H1 (cell line): ENCODE measurements around the gene KHDC4. TPM values are rescaled to one million over a fixed set of nuclear protein-coding genes. Genes with fewer than 3 reads are reported as not detected.

Experiments used
- CTCF ChIA-PET: fragments of 300-600 bp; sonication (Branson Sonifier 250); formaldehyde crosslinking; loops from one replicate; lab custom pipeline; 2021; ENCODE audit not compliant: partially characterized antibody; lab: Charles Lee
- POLR2A ChIA-PET: fragments of 300-600 bp; sonication (Branson Sonifier 250); formaldehyde crosslinking; loops from one replicate; lab custom pipeline; 2021; ENCODE audit warnings: inconsistent platforms; ENCODE audit not compliant: partially characterized antibody; lab: Charles Lee
- DNase-seq, 2 experiments: peaks; one replicate each; pipeline versions ENCODE4 v3.0.0 to v3.0.0-alpha.2; 2010 to 2022; ENCODE audit warnings: low spot score in 2 of 2, low read depth in 1 of 2, mixed read lengths in 1 of 2
- FAIRE-seq: peaks from 2 replicates; lab custom pipeline; 2011; peaks lifted over from hg19 to GRCh38; lab: Jason Lieb, UNC
- H2AFZ ChIP-seq: 2 replicates; pipeline ENCODE4 v1.8.1; 2012; ENCODE audit warnings: low read length, inconsistent platforms
- H2AK5ac ChIP-seq: 2 replicates; pipeline ENCODE4 v1.6.1; 2013; ENCODE audit warnings: low read depth, low read length
- H2BK120ac ChIP-seq: replicated peaks from 2 replicates; pipeline ENCODE3; 2013; ENCODE audit warnings: low read depth, low read length, inconsistent platforms
- H2BK12ac ChIP-seq: 2 replicates; pipeline ENCODE4 v1.6.1; 2013; ENCODE audit warnings: low read depth, low read length
- H2BK15ac ChIP-seq: 2 replicates; pipeline ENCODE4 v1.6.1; 2013; ENCODE audit warnings: low read length
- H2BK20ac ChIP-seq: 2 replicates; pipeline ENCODE4 v1.6.1; 2013; ENCODE audit warnings: low read length
- H2BK5ac ChIP-seq: 2 replicates; pipeline ENCODE4 v1.6.1; 2013; ENCODE audit warnings: low read depth, low read length
- H3K14ac ChIP-seq: 2 replicates; pipeline ENCODE4 v1.6.1; 2013; ENCODE audit warnings: inconsistent platforms; ENCODE audit not compliant: insufficient read length
- H3K18ac ChIP-seq: 2 replicates; pipeline ENCODE4 v1.6.1; 2013; ENCODE audit warnings: low read length; ENCODE audit errors: extremely low read depth
- H3K23ac ChIP-seq: 2 replicates; pipeline ENCODE4 v1.6.1; 2013; ENCODE audit warnings: inconsistent platforms; ENCODE audit not compliant: insufficient read length
- H3K23me2 ChIP-seq: 2 replicates; pipeline ENCODE4 v1.6.1; 2013; ENCODE audit warnings: low read depth, low read length
- H3K27ac ChIP-seq: 2 replicates; pipeline ENCODE4 v1.6.1; 2011; ENCODE audit warnings: low read depth, low read length, inconsistent platforms
- H3K27me3 ChIP-seq, 4 experiments: replicated peaks in 1 of 4; 1 replicate in 1 of 4; 2 replicates in 3 of 4; pipeline versions ENCODE4 v1.6.1 to v1.8.1; 2011 to 2013; ENCODE audit warnings: low read length in 3 of 4, mild to moderate bottlenecking in 3 of 4, inconsistent platforms in 2 of 4, mixed read lengths in 2 of 4, moderate library complexity in 1 of 4; ENCODE audit not compliant: control insufficient read depth in 3 of 4, insufficient read depth in 3 of 4; ENCODE audit errors: extremely low read depth in 1 of 4
- H3K36me3 ChIP-seq, 4 experiments: 2 replicates each; pipeline versions ENCODE4 v1.6.1 to v1.8.1; 2011 to 2013; ENCODE audit warnings: mild to moderate bottlenecking in 4 of 4, low read length in 3 of 4, moderate library complexity in 2 of 4, control low read depth in 1 of 4, inconsistent platforms in 1 of 4; ENCODE audit not compliant: insufficient read depth in 4 of 4, control insufficient read depth in 2 of 4
- H3K4ac ChIP-seq: replicated peaks from 2 replicates; pipeline ENCODE3; 2013; ENCODE audit warnings: low read length, low read depth, mixed read lengths, inconsistent platforms; ENCODE audit not compliant: insufficient read length
- H3K4me1 ChIP-seq, 4 experiments: replicated peaks in 1 of 4; 1 replicate in 1 of 4; 2 replicates in 3 of 4; pipeline versions ENCODE4 v1.6.1 to v1.8.1; 2011 to 2013; ENCODE audit warnings: low read length in 3 of 4, inconsistent platforms in 2 of 4, mixed read lengths in 1 of 4; ENCODE audit not compliant: insufficient read depth in 4 of 4, control insufficient read depth in 3 of 4
- H3K4me2 ChIP-seq, 2 experiments: 2 replicates each; pipeline versions ENCODE4 v1.6.1 to v1.8.1; 2011 to 2013; ENCODE audit warnings: low read depth in 2 of 2, low read length in 2 of 2, control low read depth in 1 of 2, inconsistent platforms in 1 of 2, mild to moderate bottlenecking in 1 of 2; ENCODE audit not compliant: insufficient read depth in 1 of 2
- H3K4me3 ChIP-seq, 4 experiments: fragments of 200-600, 300-600 bp in 1 of 4; sonication (generic), shearing (Covaris generic), sonication (Bioruptor Twin) in 1 of 4; 2 replicates each; pipeline versions ENCODE4 v1.5.1 to v1.8.1; 2011 to 2016; ENCODE audit warnings: low read length in 4 of 4, low read depth in 3 of 4, control low read depth in 2 of 4, inconsistent platforms in 2 of 4, mild to moderate bottlenecking in 2 of 4, mixed read lengths in 1 of 4, moderate library complexity in 1 of 4; ENCODE audit not compliant: insufficient read depth in 2 of 4; ENCODE audit errors: extremely low read depth in 1 of 4
- H3K56ac ChIP-seq: replicated peaks from 2 replicates; pipeline ENCODE3; 2013; ENCODE audit warnings: low read depth, mild to moderate bottlenecking, mixed read lengths, low read length, inconsistent platforms; ENCODE audit not compliant: insufficient read length
- H3K79me1 ChIP-seq: 2 replicates; pipeline ENCODE4 v1.6.1; 2013; ENCODE audit warnings: low read depth, low read length, control low read depth
- H3K79me2 ChIP-seq, 2 experiments: 2 replicates each; pipeline versions ENCODE4 v1.6.1 to v1.8.1; 2012 to 2013; ENCODE audit warnings: low read length in 2 of 2, mild to moderate bottlenecking in 2 of 2, inconsistent platforms in 1 of 2; ENCODE audit not compliant: insufficient read depth in 2 of 2, control insufficient read depth in 1 of 2
- H3K9ac ChIP-seq, 4 experiments: replicated peaks in 1 of 4; 1 replicate in 1 of 4; 2 replicates in 3 of 4; pipeline versions ENCODE4 v1.6.1 to v1.8.1; 2011 to 2013; ENCODE audit warnings: low read depth in 3 of 4, low read length in 3 of 4, control low read depth in 2 of 4, mild to moderate bottlenecking in 2 of 4, moderate library complexity in 2 of 4, inconsistent platforms in 1 of 4; ENCODE audit errors: extremely low read depth in 1 of 4
- H3K9me3 ChIP-seq, 2 experiments: 2 replicates each; pipeline versions ENCODE4 v1.6.1 to v1.8.1; 2012 to 2013; ENCODE audit warnings: mild to moderate bottlenecking in 2 of 2, moderate library complexity in 2 of 2, control low read depth in 1 of 2, inconsistent platforms in 1 of 2, low read depth in 1 of 2, low read length in 1 of 2, mixed read lengths in 1 of 2; ENCODE audit not compliant: insufficient read depth in 2 of 2
- H4K20me1 ChIP-seq, 2 experiments: replicated peaks in 1 of 2; 2 replicates each; pipeline versions ENCODE3 to v1.8.1; 2011 to 2013; ENCODE audit warnings: inconsistent platforms in 2 of 2, low read length in 2 of 2, mild to moderate bottlenecking in 1 of 2; ENCODE audit not compliant: insufficient read depth in 2 of 2, control insufficient read depth in 1 of 2
- H4K5ac ChIP-seq: 2 replicates; pipeline ENCODE4 v1.6.1; 2013; ENCODE audit warnings: low read length, low read depth, mixed read lengths, inconsistent platforms; ENCODE audit not compliant: insufficient read length
- H4K8ac ChIP-seq: 2 replicates; pipeline ENCODE4 v1.8.0; 2013; ENCODE audit warnings: mild to moderate bottlenecking, moderate library complexity, low read length, inconsistent platforms; ENCODE audit not compliant: insufficient read depth; ENCODE audit errors: extremely low read depth
- H4K91ac ChIP-seq: replicated peaks from 2 replicates; pipeline ENCODE3; 2013; ENCODE audit warnings: low read length, mixed read lengths, inconsistent platforms; ENCODE audit not compliant: insufficient read length
- WGBS, 2 experiments: shearing (Covaris generic) in 1 of 2; methylation state at CpG; one replicate each; pipeline versions ENCODE4 v1.1.6 to v1.1.7; 2013 to 2015; ENCODE audit warnings: low lambda C conversion rate in 2 of 2, mixed read lengths in 2 of 2, inconsistent platforms in 1 of 2, low coverage in 1 of 2, missing lambda C conversion rate in 1 of 2; ENCODE audit not compliant: insufficient replicate concordance in 2 of 2, insufficient coverage in 1 of 2, insufficient read length in 1 of 2; ENCODE audit errors: extremely low coverage in 1 of 2, missing lambda C conversion rate in 1 of 2; 5-methylcytosine and 5-hydroxymethylcytosine counted together
- polyA plus RNA-seq, 7 experiments: library from polyadenylated mRNA; depleted of rRNA in 3 of 7; stranded (reverse) in 5 of 7; unstranded in 2 of 7; fragments of >200 nt in 5 of 7; fragments of 200-250 nt in 2 of 7; gene quantifications; 1 replicate in 5 of 7; 2 replicates in 1 of 7; 4 replicates in 1 of 7; pipeline versions ENCODE4 v1.2.1 to v1.2.3, GENCODE V29; 2011 to 2013; ENCODE audit warnings: missing spikeins in 2 of 7, mixed read lengths in 2 of 7
- total RNA-seq: library from RNA; stranded (reverse); fragmentation: NEBNext Ultra II Directional; extraction: Animal tissue kit (Norgen Biotek cat#: 25700); gene quantifications from 2 replicates; pipeline ENCODE4 v1.2.1, GENCODE V29; 2021

KHDC4 gene
- total and polyA plus RNA-seq, 2 of the 8 experiments (the other 6 are each of a cell fraction or from before 2014, with no cell fraction given): 56.6 to 81.1 TPM

GRCh38 chr1:155947741-155948140 lies 13.5 kb upstream of the KHDC4 start:
- Histone ChIP-seq H4K8ac (no peak overlapping the region), H3K14ac (no peak overlapping the region), H3K18ac (no peak overlapping the region), H4K20me1 (peaks cover 0 to 5% of the 10 kb centered on the region in 2 experiments), H3K79me1 (no peaks in the 10 kb centered on the region), H3K4ac (no peak overlapping the region), H3K4me2 (no peak overlapping the region), H4K91ac (no peak overlapping the region), H2AFZ (no peak overlapping the region), H3K56ac (no peak overlapping the region), H2AK5ac (no peak overlapping the region), H2BK5ac (no peak overlapping the region), H2BK15ac (no peak overlapping the region), H3K9me3 (no peaks in the 10 kb centered on the region), H3K79me2 (no peaks in the 10 kb centered on the region), H3K23me2 (no peaks in the 10 kb centered on the region), H2BK12ac (no peak overlapping the region), H3K27ac (no peak overlapping the region), H3K4me3 (no peak overlapping the region), H4K5ac (no peak overlapping the region), H3K27me3 (no peaks in the 10 kb centered on the region), H3K36me3 (peaks cover 26 to 63% (median 42%) of the 10 kb centered on the region in 4 experiments), H3K23ac (no peak overlapping the region), H3K4me1 (peaks cover 0 to 8% (median 4%) of the 10 kb centered on the region in 4 experiments; a peak in 4 of 7 replicates), H3K9ac (no peak overlapping the region), H2BK20ac (no peak overlapping the region), H2BK120ac (no peak overlapping the region)
- POLR2A ChIA-PET: interaction anchor here (0.6 to 1.7 kb wide), 7 partner anchors 10 to 223 kb away, joined by 3 to 4 read pairs (median 3); partner anchors contain the start of gene ARHGEF2
- CTCF ChIA-PET: interaction anchor here (0.8 to 3.0 kb wide), 6 partner anchors 10 to 118 kb away, joined by 4 to 17 read pairs (median 8); partner anchors contain the start of gene ARHGEF2
- DNase-seq (no peak), FAIRE-seq (no peak)
- WGBS, 2 experiments: 95% methylated on average over 4 of the region's 8 CpGs; no CpG with 5 or more reads in 1 of the 2 experiments
